Breast epithelium (tissue), 4 donors: Measurements from ENCODE around the gene CORO2B. TPM values are rescaled to one million over a fixed set of nuclear protein-coding genes. Genes with fewer than 3 reads are reported as not detected.
A peak's percentile ranks its signal among the peaks of the same experiment; 100 is the strongest.

Experiments
- DNase-seq, 2 donors: peaks; one replicate each; pipeline ENCODE4 v3.0.0-alpha.2; 2019; ENCODE audit warnings: low spot score in 2 of 2
- H3K27ac ChIP-seq, 2 donors: fragments of 200-600 bp; sonication (generic) in 1 of 2; one replicate each; pipeline ENCODE4 v1.5.1; 2016 to 2019; ENCODE audit warnings: mild to moderate bottlenecking in 1 of 2
- H3K27me3 ChIP-seq, 2 donors: fragments of 200-600 bp; sonication (generic) in 1 of 2; one replicate each; pipeline versions ENCODE4 v1.5.1 to v1.6.0; 2017 to 2019; ENCODE audit warnings: control low read depth in 1 of 2, mild to moderate bottlenecking in 1 of 2
- H3K36me3 ChIP-seq: fragments of 200-600 bp; one replicate; pipeline ENCODE4 v1.5.1; 2019
- H3K4me1 ChIP-seq, 2 donors: fragments of 200-600 bp; sonication (generic); one replicate each; pipeline ENCODE4 v1.5.1; 2016 to 2019; ENCODE audit warnings: control low read depth in 1 of 2
- H3K4me3 ChIP-seq, 3 donors: fragments of 200-600 bp; sonication (generic); 1 replicate in 2 of 3; 2 replicates in 1 of 3; pipeline ENCODE4 v1.5.1; 2016 to 2019; ENCODE audit warnings: mild to moderate bottlenecking in 3 of 3, moderate library complexity in 2 of 3
- H3K9me3 ChIP-seq, 2 donors: fragments of 200-600 bp; sonication (generic) in 1 of 2; one replicate each; pipeline ENCODE4 v1.5.1; 2016 to 2019; ENCODE audit warnings: control low read depth in 1 of 2
- CTCF ChIP-seq, 3 donors: fragments of 450-650 bp; IDR thresholded peaks; one replicate each; pipeline ENCODE4 v1.5.1; 2016 to 2017; ENCODE audit warnings: antibody characterized with exemption in 3 of 3, mild to moderate bottlenecking in 3 of 3, moderate library complexity in 3 of 3
- POLR2A ChIP-seq: fragments of 450-650 bp; IDR thresholded peaks from one replicate; pipeline ENCODE4 v1.6.1; 2016; ENCODE audit warnings: antibody characterized with exemption, mild to moderate bottlenecking, moderate library complexity
- POLR2AphosphoS5 ChIP-seq, 3 donors: sonication (generic); formaldehyde crosslinking; IDR thresholded peaks; one replicate each; pipeline ENCODE4 v1.6.1; 2017; ENCODE audit warnings: antibody characterized with exemption in 3 of 3
- intact Hi-C: fragments of 100-400 bp; cut with DNase I; formaldehyde crosslinking; loops from one replicate; pipeline ENCODE4 v1.15.1; 2023; ENCODE audit warnings: low total_unique reads
- total RNA-seq, 3 donors: library from RNA; depleted of rRNA; stranded (reverse); fragments of >200 nt; gene quantifications; one replicate each; pipeline ENCODE4 v1.1.0, GENCODE V29; 2016

The CORO2B gene
- total RNA-seq, 3 donors from 2014 or later: 2.9 to 11.2 (median 3.5) TPM

GRCh38 chr15:68699124-68699880 lies 120.5 kb downstream of the CORO2B start:
- intact Hi-C loops: loop anchor here (10.0 kb wide), 1 partner anchor 1145 kb away; no protein-coding TSS in a partner anchor
- H3K36me3 ChIP-seq: no peaks in the 10 kb centered on the region
- H3K4me1 ChIP-seq: no peaks in the 10 kb centered on the region
- no peaks in the 10 kb centered on the region for H3K9me3 ChIP-seq
- no peak overlapping the region for H3K4me3 ChIP-seq
- DNase-seq: no peak
- TF ChIP-seq POLR2AphosphoS5 (IDR thresholded peaks at IDR 0.05): no peak
- no peak for TF ChIP-seq POLR2A
- TF ChIP-seq CTCF (IDR thresholded peaks at IDR 0.05): no peak
- H3K27ac ChIP-seq: no peak overlapping the region
- H3K27me3 ChIP-seq: no peaks in the 10 kb centered on the region

GRCh38 chr15:68699881-68700454 lies 121.2 kb downstream of the CORO2B start:
- H3K4me3 ChIP-seq: no peak overlapping the region
- H3K9me3 ChIP-seq: no peaks in the 10 kb centered on the region
- TF ChIP-seq CTCF (IDR thresholded peaks at IDR 0.05) (no peak), POLR2AphosphoS5 (IDR thresholded peaks at IDR 0.05) (no peak), POLR2A (no peak)
- H3K36me3 ChIP-seq: no peaks in the 10 kb centered on the region
- intact Hi-C loops: loop anchor here (10.0 kb wide), 1 partner anchor 1145 kb away; no protein-coding TSS in a partner anchor
- no peak for DNase-seq
- H3K27ac ChIP-seq: peak overlapping the region in 1 of 2 donors; percentile 33
- no peaks in the 10 kb centered on the region for H3K4me1 ChIP-seq
- H3K27me3 ChIP-seq: no peaks in the 10 kb centered on the region

DNA sequence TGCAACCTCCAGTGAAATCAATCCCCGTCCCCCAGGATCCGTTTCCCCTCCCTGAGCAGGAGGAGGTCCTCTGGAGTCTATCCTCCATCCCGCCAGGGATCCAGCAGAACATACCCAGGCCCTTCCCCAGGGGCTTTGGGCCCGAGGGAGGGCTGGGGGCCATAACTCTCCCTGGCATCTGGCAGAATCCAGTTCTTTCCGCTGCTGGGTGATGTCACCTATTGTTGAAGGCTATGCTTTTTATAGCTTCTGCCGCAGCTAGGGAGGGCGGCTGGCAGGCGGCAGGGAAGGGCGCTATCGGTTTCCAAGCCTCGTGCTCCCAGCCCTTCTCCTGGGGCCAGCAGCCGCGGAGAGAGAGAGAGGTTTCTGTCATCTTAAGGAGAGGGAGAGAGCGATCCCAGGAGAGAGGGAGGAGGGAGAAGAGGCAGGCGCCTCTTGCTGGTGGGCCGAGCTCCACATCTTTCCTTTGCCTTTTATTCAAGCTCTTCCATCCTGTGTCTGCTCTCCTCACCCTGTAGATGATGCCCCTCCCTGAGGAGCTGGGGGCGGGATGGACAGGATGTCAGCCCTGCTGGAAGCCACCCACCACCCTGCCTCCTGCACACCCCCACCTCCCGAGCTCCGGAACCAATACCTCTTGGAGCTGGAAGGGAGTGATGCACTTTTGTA lies 121.8 kb downstream of the CORO2B start:
- intact Hi-C loops: no loop called here
- no peak for DNase-seq
- TF ChIP-seq POLR2AphosphoS5 (IDR thresholded peaks at IDR 0.05) (peak in 1 of 3 donors; percentile 16), POLR2A (no peak)
- Histone ChIP-seq H3K9me3 (no peaks in the 10 kb centered on the region), H3K36me3 (no peaks in the 10 kb centered on the region), H3K27ac (peak overlapping the region; percentile 33 to 43), H3K4me1 (no peaks in the 10 kb centered on the region), H3K27me3 (no peaks in the 10 kb centered on the region), H3K4me3 (peak overlapping the region in 1 of 3 donors; percentile 37)

GRCh38 chr15:68701886-68702285 lies 123.1 kb downstream of the CORO2B start:
- DNase-seq: no peak
- Histone ChIP-seq H3K9me3 (no peaks in the 10 kb centered on the region), H3K27me3 (no peaks in the 10 kb centered on the region), H3K4me3 (no peak overlapping the region), H3K4me1 (no peaks in the 10 kb centered on the region), H3K27ac (no peak overlapping the region), H3K36me3 (no peaks in the 10 kb centered on the region)
- intact Hi-C loops: no loop called here
- TF ChIP-seq POLR2AphosphoS5 (IDR thresholded peaks at IDR 0.05) (no peak), POLR2A (no peak), CTCF (IDR thresholded peaks at IDR 0.05) (no peak)

DNA sequence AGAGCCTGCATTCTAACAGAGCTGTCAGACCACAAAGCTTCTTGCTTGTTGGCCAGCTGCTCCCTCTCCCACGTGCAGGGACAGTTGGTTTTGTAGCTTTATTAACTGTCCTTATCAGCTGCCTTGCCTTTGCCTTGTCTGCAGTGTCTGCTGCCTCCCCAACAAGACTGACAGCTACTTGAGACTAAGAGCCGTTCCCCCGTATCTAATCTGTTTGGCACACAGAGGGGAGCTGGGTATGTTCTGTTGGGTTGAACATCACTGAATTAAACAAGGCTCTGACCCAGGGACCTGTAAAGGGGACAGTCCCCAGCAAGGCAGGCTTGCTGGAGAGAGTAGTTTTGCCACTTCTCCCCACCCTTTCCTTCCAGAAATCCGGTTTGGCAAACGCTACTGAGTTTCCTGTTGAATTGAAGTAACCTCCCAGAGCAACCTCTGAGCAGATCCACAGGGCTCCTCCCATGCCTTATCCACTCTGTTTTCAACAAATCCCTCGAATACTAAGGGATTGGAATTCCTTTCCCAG lies 125.8 kb downstream of the CORO2B start:
- peak overlapping the region in 1 of 2 donors; percentile 30 for H3K27ac ChIP-seq
- no peaks in the 10 kb centered on the region for H3K36me3 ChIP-seq
- TF ChIP-seq POLR2AphosphoS5 (IDR thresholded peaks at IDR 0.05) (no peak), POLR2A (no peak), CTCF (IDR thresholded peaks at IDR 0.05) (no peak)
- no peak for DNase-seq
- H3K27me3 ChIP-seq: no peaks in the 10 kb centered on the region
- H3K4me1 ChIP-seq: no peaks in the 10 kb centered on the region
- H3K4me3 ChIP-seq: no peak overlapping the region
- no peaks in the 10 kb centered on the region for H3K9me3 ChIP-seq
- intact Hi-C loops: no loop called here
